GM12878 (cell line): ENCODE results near the gene CTNS. TPM values are rescaled to one million over a fixed set of nuclear protein-coding genes. Genes with fewer than 3 reads are reported as not detected.

Experiments used
- ATAC-seq: fragments of 200-7000 bp; cut with Tn5 transposase; 3 replicates; pipeline ENCODE4 v1.9.1; 2020; ENCODE audit warnings: mild to moderate bottlenecking, moderate library complexity
- BruUV-seq: library from RNA; stranded (reverse); fragments of 400-500 nt; replicated peaks from 2 replicates; lab custom pipeline; 2021; lab: Mats Ljungman, UMichigan
- CTCF ChIA-PET: fragments of 300-600 bp; sonication (Branson Sonifier 250); formaldehyde crosslinking; extraction: SDS; loops from one replicate; lab custom pipeline; 2021; ENCODE audit warnings: inconsistent platforms; lab: Yijun Ruan, JAX
- POLR2A ChIA-PET: fragments of 350-600 bp; formaldehyde crosslinking; extraction: SDS; loops from one replicate; lab custom pipeline; 2021; ENCODE audit warnings: inconsistent platforms; lab: Charles Lee
- RAD21 ChIA-PET: fragments of 300-600 bp; sonication (Branson Sonifier 250); formaldehyde crosslinking; loops from one replicate; lab custom pipeline; 2023; ENCODE audit warnings: antibody characterized with exemption; ENCODE audit not compliant: unreplicated experiment; lab: Charles Lee
- SMC1A ChIA-PET: fragments of 300-600 bp; sonication (Branson Sonifier 250); formaldehyde crosslinking; loops from one replicate; lab custom pipeline; 2023; ENCODE audit not compliant: unreplicated experiment, uncharacterized antibody; lab: Charles Lee
- DNase-seq: peaks from one replicate; pipeline ENCODE4 v3.0.0-alpha.2; 2011; ENCODE audit warnings: low read depth, low spot score
- FAIRE-seq: peaks from 3 replicates; lab custom pipeline; 2011; peaks lifted over from hg19 to GRCh38; lab: Jason Lieb, UNC
- H2AFZ ChIP-seq: 2 replicates; pipeline ENCODE4 v1.6.0; 2011; ENCODE audit warnings: low read depth, low read length, control low read depth; ENCODE audit not compliant: control insufficient read depth
- H3K27ac ChIP-seq: 2 replicates; pipeline ENCODE4 v1.5.1; 2011; ENCODE audit warnings: control low read depth; ENCODE audit not compliant: control insufficient read depth, insufficient read depth
- H3K27me3 ChIP-seq, 2 experiments: replicated peaks in 1 of 2; 2 replicates each; pipeline versions ENCODE4 v1.6.0 to v1.6.1; 2011; ENCODE audit warnings: low read length in 1 of 2; ENCODE audit not compliant: control insufficient read depth in 2 of 2, insufficient read depth in 2 of 2
- H3K36me3 ChIP-seq, 2 experiments: 2 replicates each; pipeline ENCODE4 v1.5.1; 2011; ENCODE audit warnings: low read length in 1 of 2; ENCODE audit not compliant: control insufficient read depth in 2 of 2, insufficient read depth in 2 of 2
- H3K4me1 ChIP-seq: 2 replicates; pipeline ENCODE4 v1.6.1; 2011; ENCODE audit warnings: mild to moderate bottlenecking, low read length, moderate library complexity, mixed read lengths; ENCODE audit not compliant: control insufficient read depth, insufficient read depth
- H3K4me2 ChIP-seq: 2 replicates; pipeline ENCODE4 v1.6.0; 2011; ENCODE audit warnings: control low read depth; ENCODE audit not compliant: control insufficient read depth, insufficient read depth
- H3K4me3 ChIP-seq: fragments of 200-600 bp; sonication (generic); 2 replicates; pipeline ENCODE4 v1.5.1; 2016
- H3K79me2 ChIP-seq: 2 replicates; pipeline ENCODE4 v1.6.0; 2011; ENCODE audit warnings: low read length; ENCODE audit not compliant: control insufficient read depth, insufficient read depth
- H3K9ac ChIP-seq: 2 replicates; pipeline ENCODE4 v1.8.0; 2011; ENCODE audit warnings: low read length, control low read depth, mixed read lengths; ENCODE audit not compliant: control insufficient read depth, insufficient read depth
- H3K9me3 ChIP-seq: replicated peaks from 3 replicates; pipeline ENCODE4 v1.5.1; 2011; ENCODE audit warnings: mild to moderate bottlenecking, low read length; ENCODE audit not compliant: control insufficient read depth, insufficient read depth
- H4K20me1 ChIP-seq: 2 replicates; pipeline ENCODE4 v1.6.0; 2011; ENCODE audit not compliant: control insufficient read depth, insufficient read depth
- ESRRA ChIP-seq: IDR thresholded peaks from 2 replicates; pipeline ENCODE4 v1.6.1; 2012; ENCODE audit warnings: mild to moderate bottlenecking, low read length, improper control_type of control experiment
- JUND ChIP-seq: IDR thresholded peaks from 2 replicates; pipeline ENCODE4 v1.6.1; 2012; ENCODE audit warnings: low read depth, mild to moderate bottlenecking, low read length, improper control_type of control experiment, moderate library complexity
- MEF2B ChIP-seq: fragments of 450-650 bp; IDR thresholded peaks from 2 replicates; pipeline ENCODE4 v1.6.1; 2018; ENCODE audit warnings: mild to moderate bottlenecking, moderate library complexity; ENCODE audit not compliant: partially characterized antibody, poor library complexity, severe bottlenecking
- PAX5 ChIP-seq: IDR thresholded peaks from 2 replicates; pipeline ENCODE4 v1.6.1; 2011; ENCODE audit warnings: low read depth, low read length, borderline replicate concordance
- RELA ChIP-seq: fragments of 450-650 bp; IDR thresholded peaks from 2 replicates; pipeline ENCODE4 v1.8.0; 2014; ENCODE audit warnings: borderline replicate concordance; ENCODE audit not compliant: partially characterized antibody
- SMAD5 ChIP-seq: IDR thresholded peaks from 2 replicates; pipeline ENCODE4 v1.6.1; 2016; ENCODE audit warnings: antibody characterized with exemption, low read depth
- SPI1 ChIP-seq: IDR thresholded peaks from 2 replicates; pipeline ENCODE4 v1.6.1; 2011; ENCODE audit warnings: low read depth, mild to moderate bottlenecking, low read length, moderate library complexity, borderline replicate concordance; ENCODE audit not compliant: insufficient read depth
- SREBF2 ChIP-seq: IDR thresholded peaks from 2 replicates; pipeline ENCODE4 v1.6.1; 2012; ENCODE audit warnings: mild to moderate bottlenecking, low read length
- STAT1 ChIP-seq: fragments of 450-650 bp; conservative IDR thresholded peaks from 2 replicates; pipeline ENCODE4 v1.6.1; 2014; ENCODE audit warnings: antibody characterized with exemption, mild to moderate bottlenecking
- TAF1 ChIP-seq: IDR thresholded peaks from 2 replicates; pipeline ENCODE4 v1.6.1; 2011; ENCODE audit warnings: mild to moderate bottlenecking, low read depth, low read length, borderline replicate concordance
- TARDBP ChIP-seq: IDR thresholded peaks from 2 replicates; pipeline ENCODE4 v1.6.1; 2016; ENCODE audit warnings: borderline replicate concordance
- ZNF622 ChIP-seq: fragments of 450-650 bp; IDR thresholded peaks from 2 replicates; pipeline ENCODE4 v1.6.1; 2017; ENCODE audit warnings: mild to moderate bottlenecking, inconsistent platforms
- ZZZ3 ChIP-seq: IDR thresholded peaks from 2 replicates; pipeline ENCODE4 v1.6.1; 2011; ENCODE audit warnings: low read depth; ENCODE audit not compliant: control insufficient read depth, insufficient read length
- WGBS: methylation state at CpG from one replicate; pipeline ENCODE4 v1.1.6; 2016; ENCODE audit warnings: low lambda C conversion rate; ENCODE audit not compliant: insufficient replicate concordance, insufficient coverage; ENCODE audit errors: missing lambda C conversion rate; 5-methylcytosine and 5-hydroxymethylcytosine counted together
- in situ Hi-C: fragments of 300-500 bp; cut with MboI; formaldehyde crosslinking; loops from 9 replicates; pipeline ENCODE4 v1.14.3; 2018; ENCODE audit warnings: mixed read lengths
- intact Hi-C: fragments of 100-400 bp; cut with micrococcal nuclease; formaldehyde crosslinking; loops from one replicate; pipeline ENCODE4 v1.14.2; 2022; ENCODE audit not compliant: unreplicated experiment
- polyA plus RNA-seq, 11 experiments: library from polyadenylated mRNA; depleted of rRNA in 4 of 11; unstranded in 6 of 11; stranded (reverse) in 5 of 11; fragments of >200 nt; fragmentation: Nextera tagmentation in 4 of 11; fragmentation: Illumina TruSeq in 1 of 11; extraction: Ambion mirVana in 4 of 11; extraction: Trizol in 1 of 11; gene quantifications; 1 replicate in 1 of 11; 2 replicates in 10 of 11; pipeline versions ENCODE4 v1.2.1 to v1.2.3, GENCODE V29; 2011 to 2016; ENCODE audit warnings: inconsistent platforms in 2 of 11, missing spikeins in 2 of 11, low read depth in 1 of 11
- total RNA-seq, 4 experiments: library from RNA; depleted of rRNA in 3 of 4; stranded (reverse); fragments of >200 nt in 3 of 4; fragmentation: Illumina TruSeq in 1 of 4; extraction: Trizol in 1 of 4; gene quantifications; 2 replicates each; pipeline versions ENCODE4 v1.2.1 to v1.2.3, GENCODE V29; 2013 to 2021
- TF ChIP-seq, protein P1 (sequence below): IDR thresholded peaks from 2 replicates; pipeline ENCODE4 v1.6.1; 2012; ENCODE audit warnings: low read length, inconsistent platforms
- TF ChIP-seq, protein P2 (sequence below): fragments of 450-650 bp; IDR thresholded peaks from 2 replicates; pipeline ENCODE4 v1.6.1; 2017; ENCODE audit warnings: low read depth, mild to moderate bottlenecking, moderate library complexity

The CTNS gene
- total and polyA plus RNA-seq, 10 of the 15 experiments (the other 5 are each of a cell fraction or from before 2014, with no cell fraction given): 0.92 to 10.7 (median 6.4) TPM

DNA sequence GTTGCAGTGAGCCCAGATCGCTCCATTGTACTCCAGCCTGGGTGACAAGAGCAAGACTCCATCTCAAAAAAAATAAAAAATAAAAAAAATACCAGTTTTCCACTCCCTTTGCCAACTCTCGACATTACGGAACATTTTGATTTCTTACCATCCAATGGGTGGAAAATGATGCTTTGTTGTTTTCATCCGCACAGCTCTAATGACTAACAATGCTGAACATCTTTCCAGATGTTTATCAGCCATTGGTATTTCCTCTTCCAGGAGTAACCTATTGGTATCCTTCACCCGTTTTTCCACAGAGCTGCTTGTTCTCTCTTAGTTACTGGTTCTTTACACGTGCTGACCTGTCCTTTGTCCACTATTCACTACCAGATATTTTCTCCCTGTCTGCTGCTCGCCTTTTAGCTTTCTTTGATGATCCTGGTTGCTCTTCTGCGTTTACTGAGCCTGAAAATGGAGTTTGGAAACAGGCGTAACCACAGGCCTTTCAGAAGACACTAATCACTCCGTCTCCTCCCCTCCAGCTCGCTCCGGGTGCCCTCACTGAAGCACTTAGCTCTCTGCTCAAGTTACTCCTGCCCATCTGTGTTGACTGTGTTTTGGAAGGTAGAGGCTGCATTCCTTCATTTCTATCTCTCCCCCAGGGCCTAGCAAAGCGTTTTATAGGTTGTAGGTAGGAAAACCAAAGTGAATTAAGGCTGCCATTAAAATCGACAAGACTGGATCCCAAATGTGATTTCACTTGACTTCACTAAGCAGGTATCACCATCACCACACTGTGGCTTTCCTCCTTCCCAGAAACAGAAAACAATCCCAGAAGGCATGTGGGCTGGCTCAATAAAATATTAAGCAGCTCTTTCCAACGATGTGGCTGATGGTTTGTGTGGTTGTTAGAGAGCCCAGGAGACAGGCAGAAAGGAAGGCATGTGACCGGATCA is 9.5 kb upstream of the CTNS start (continued):
- TF ChIP-seq SREBF2 (no peak), STAT1 (no peak), PAX5 (no peak)

DNA sequence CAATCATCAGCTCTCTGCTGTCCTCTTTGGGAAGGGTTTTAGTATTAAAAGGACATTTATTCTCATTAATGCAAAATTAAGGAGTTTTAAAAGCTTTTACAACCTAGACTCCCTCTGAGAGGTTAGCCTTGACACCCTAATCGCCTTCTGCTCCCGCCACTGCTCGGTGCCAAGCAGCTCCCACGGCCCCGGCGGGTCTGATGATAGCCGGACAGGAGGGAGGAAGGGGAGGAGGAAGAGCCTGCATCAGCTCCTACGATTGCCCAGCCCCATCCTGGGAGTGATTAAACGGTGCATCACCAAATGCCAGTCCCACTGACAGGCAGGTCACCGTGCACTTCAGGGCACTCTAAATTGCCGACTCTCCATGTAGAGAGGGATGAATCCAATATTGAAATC is 8.8 kb upstream of the CTNS start:
- Histone ChIP-seq H3K79me2 (no peaks in the 10 kb centered on the region), H3K9ac (no peak overlapping the region), H2AFZ (no peak overlapping the region), H3K4me2 (no peak overlapping the region), H3K4me1 (no peaks in the 10 kb centered on the region), H3K36me3 (peaks cover 8 to 12% of the 10 kb centered on the region in 2 experiments; a peak in 3 of 4 replicates), H4K20me1 (no peaks in the 10 kb centered on the region), H3K9me3 (no peaks in the 10 kb centered on the region), H3K27me3 (no peaks in the 10 kb centered on the region), H3K27ac (no peak overlapping the region), H3K4me3 (no peak overlapping the region)
- FAIRE-seq (no peak), ATAC-seq (no peak), DNase-seq (no peak)
- SMC1A ChIA-PET: interaction anchor here (1.1 kb wide), 1 partner anchor 9 kb away, joined by 3 read pairs; the partner anchor contains the start of genes CTNS and SHPK
- BruUV-seq: no TSS peak
- in situ Hi-C loops (no loop called here), intact Hi-C loops (no loop called here)
- RAD21 ChIA-PET: no interaction called here
- 94% methylated on average over 11 of the region's 11 CpGs for WGBS
- CTCF ChIA-PET: interaction anchor here (1.0 to 2.1 kb wide), 2 partner anchors 8 to 26 kb away, joined by 4 to 9 read pairs; partner anchors contain the start of genes CTNS and SHPK
- TF ChIP-seq, protein P1, sequence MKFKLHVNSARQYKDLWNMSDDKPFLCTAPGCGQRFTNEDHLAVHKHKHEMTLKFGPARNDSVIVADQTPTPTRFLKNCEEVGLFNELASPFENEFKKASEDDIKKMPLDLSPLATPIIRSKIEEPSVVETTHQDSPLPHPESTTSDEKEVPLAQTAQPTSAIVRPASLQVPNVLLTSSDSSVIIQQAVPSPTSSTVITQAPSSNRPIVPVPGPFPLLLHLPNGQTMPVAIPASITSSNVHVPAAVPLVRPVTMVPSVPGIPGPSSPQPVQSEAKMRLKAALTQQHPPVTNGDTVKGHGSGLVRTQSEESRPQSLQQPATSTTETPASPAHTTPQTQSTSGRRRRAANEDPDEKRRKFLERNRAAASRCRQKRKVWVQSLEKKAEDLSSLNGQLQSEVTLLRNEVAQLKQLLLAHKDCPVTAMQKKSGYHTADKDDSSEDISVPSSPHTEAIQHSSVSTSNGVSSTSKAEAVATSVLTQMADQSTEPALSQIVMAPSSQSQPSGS: no peak
- no peak for TF ChIP-seq TARDBP
- TF ChIP-seq ZZZ3: no peak
- TF ChIP-seq MEF2B: no peak
- TF ChIP-seq, protein P2, sequence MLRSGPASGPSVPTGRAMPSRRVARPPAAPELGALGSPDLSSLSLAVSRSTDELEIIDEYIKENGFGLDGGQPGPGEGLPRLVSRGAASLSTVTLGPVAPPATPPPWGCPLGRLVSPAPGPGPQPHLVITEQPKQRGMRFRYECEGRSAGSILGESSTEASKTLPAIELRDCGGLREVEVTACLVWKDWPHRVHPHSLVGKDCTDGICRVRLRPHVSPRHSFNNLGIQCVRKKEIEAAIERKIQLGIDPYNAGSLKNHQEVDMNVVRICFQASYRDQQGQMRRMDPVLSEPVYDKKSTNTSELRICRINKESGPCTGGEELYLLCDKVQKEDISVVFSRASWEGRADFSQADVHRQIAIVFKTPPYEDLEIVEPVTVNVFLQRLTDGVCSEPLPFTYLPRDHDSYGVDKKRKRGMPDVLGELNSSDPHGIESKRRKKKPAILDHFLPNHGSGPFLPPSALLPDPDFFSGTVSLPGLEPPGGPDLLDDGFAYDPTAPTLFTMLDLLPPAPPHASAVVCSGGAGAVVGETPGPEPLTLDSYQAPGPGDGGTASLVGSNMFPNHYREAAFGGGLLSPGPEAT: no peak
- TF ChIP-seq JUND: no peak
- TF ChIP-seq ESRRA: no peak
- TF ChIP-seq SMAD5: no peak
- no peak for TF ChIP-seq ZNF622
- TF ChIP-seq SPI1: no peak
- no peak for TF ChIP-seq RELA
- no peak for TF ChIP-seq TAF1
- POLR2A ChIA-PET: no interaction called here
